HEK293T (cell line): Measurements from ENCODE around the gene ANKDD1A.

ENCODE experiments used
- CTBP1 ChIP-seq: fragments of 450-650 bp; IDR thresholded peaks from 2 replicates; pipeline ENCODE4 v1.6.1; 2016; ENCODE audit warnings: borderline replicate concordance
- FOXK2 ChIP-seq: fragments of 450-650 bp; IDR thresholded peaks from 2 replicates; pipeline ENCODE4 v1.6.1; 2016; ENCODE audit warnings: mild to moderate bottlenecking
- FOXM1 ChIP-seq: fragments of 450-650 bp; IDR thresholded peaks from 2 replicates; pipeline ENCODE4 v1.6.1; 2017; ENCODE audit warnings: mild to moderate bottlenecking, borderline replicate concordance
- L3MBTL2 ChIP-seq: fragments of 450-650 bp; conservative IDR thresholded peaks from 2 replicates; pipeline ENCODE4 v1.6.1; 2016; ENCODE audit warnings: mild to moderate bottlenecking
- NFRKB ChIP-seq: fragments of 450-650 bp; IDR thresholded peaks from 2 replicates; pipeline ENCODE4 v1.6.1; 2016; ENCODE audit warnings: mild to moderate bottlenecking, moderate library complexity
- SUZ12 ChIP-seq: fragments of 450-650 bp; IDR thresholded peaks from 2 replicates; pipeline ENCODE4 v1.6.1; 2016; ENCODE audit warnings: mild to moderate bottlenecking

DNA sequence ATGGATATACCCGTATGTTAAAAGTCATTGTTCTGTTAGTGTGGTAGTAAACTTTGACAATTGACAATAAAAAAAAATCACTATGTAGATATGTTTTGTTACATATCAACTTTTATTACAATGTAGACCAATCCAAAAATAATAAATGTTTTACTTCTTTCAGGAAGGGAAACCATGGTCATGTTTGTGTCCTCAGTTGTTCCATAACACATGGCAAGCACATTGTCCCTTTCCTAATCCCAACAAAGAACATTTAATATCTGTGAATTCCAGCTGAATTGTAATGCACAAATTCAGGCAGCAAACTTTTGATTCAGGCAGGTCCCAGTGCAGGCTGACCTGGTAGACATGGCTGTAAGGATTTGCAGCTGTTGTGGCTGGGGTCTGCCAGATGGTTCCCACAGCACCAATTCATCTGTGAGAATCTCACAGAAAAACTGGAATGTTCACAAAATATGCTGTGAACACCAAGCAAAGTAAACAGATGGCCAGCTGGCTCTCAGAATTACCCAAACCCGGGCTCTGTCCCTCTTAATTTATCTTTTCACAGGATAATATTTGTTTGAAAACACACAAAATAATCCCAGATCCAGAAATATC is 79.9 kb downstream of the ANKDD1A start:
- TF ChIP-seq FOXK2 (no peak), NFRKB (no peak), SUZ12 (no peak), L3MBTL2 (no peak), FOXM1 (no peak), CTBP1 (no peak)
